Measurements from ENCODE around the gene CTCF.

DNA sequence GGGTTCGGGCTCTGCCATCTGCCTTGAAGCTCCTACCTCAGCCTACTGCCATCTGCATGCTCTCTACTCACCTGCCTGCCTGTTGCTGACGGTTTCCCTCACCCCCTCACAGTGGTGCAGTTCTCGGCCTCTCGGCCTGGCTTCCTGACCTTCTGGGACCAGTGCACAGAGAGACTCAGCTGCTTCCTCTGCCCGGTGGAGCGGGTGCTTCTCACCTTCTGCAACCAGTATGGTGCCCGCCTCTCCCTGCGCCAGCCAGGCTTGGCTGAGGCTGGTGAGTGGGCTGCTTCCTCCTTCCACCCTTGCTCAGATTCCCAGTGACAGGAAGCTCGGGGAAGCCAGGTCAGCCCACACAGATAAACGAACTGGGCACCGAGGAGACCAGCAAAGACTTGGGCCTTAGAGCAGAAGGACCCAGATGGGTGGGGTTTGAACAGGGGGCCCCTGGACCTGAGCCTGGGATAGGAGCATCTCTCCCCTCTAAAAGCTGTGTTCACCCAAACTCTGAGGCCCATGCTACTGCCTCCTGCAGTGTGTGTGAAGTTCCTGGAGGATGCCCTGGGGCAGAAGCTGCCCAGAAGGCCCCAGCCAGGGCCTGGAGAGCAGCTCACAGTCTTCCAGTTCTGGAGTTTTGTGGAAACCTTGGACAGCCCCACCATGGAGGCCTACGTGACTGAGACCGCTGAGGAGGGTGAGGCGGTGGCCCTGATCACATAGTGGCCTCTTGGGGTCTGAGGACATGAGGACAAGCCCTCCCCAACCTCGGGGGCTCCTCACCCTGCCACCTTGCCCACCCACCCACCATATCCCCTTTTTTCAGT lies 17.3 kb upstream of the CTCF start:
- TF ChIP-seq, protein P1, sequence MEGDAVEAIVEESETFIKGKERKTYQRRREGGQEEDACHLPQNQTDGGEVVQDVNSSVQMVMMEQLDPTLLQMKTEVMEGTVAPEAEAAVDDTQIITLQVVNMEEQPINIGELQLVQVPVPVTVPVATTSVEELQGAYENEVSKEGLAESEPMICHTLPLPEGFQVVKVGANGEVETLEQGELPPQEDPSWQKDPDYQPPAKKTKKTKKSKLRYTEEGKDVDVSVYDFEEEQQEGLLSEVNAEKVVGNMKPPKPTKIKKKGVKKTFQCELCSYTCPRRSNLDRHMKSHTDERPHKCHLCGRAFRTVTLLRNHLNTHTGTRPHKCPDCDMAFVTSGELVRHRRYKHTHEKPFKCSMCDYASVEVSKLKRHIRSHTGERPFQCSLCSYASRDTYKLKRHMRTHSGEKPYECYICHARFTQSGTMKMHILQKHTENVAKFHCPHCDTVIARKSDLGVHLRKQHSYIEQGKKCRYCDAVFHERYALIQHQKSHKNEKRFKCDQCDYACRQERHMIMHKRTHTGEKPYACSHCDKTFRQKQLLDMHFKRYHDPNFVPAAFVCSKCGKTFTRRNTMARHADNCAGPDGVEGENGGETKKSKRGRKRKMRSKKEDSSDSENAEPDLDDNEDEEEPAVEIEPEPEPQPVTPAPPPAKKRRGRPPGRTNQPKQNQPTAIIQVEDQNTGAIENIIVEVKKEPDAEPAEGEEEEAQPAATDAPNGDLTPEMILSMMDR (IDR thresholded peaks at IDR 0.05): no peak
- no peak for TF ChIP-seq POLR2A (IDR thresholded peaks at IDR 0.05)

All from suprapubic skin (tissue), 3 donors.